ENCODE results near the gene SELENON.

The SELENON gene

DNA sequence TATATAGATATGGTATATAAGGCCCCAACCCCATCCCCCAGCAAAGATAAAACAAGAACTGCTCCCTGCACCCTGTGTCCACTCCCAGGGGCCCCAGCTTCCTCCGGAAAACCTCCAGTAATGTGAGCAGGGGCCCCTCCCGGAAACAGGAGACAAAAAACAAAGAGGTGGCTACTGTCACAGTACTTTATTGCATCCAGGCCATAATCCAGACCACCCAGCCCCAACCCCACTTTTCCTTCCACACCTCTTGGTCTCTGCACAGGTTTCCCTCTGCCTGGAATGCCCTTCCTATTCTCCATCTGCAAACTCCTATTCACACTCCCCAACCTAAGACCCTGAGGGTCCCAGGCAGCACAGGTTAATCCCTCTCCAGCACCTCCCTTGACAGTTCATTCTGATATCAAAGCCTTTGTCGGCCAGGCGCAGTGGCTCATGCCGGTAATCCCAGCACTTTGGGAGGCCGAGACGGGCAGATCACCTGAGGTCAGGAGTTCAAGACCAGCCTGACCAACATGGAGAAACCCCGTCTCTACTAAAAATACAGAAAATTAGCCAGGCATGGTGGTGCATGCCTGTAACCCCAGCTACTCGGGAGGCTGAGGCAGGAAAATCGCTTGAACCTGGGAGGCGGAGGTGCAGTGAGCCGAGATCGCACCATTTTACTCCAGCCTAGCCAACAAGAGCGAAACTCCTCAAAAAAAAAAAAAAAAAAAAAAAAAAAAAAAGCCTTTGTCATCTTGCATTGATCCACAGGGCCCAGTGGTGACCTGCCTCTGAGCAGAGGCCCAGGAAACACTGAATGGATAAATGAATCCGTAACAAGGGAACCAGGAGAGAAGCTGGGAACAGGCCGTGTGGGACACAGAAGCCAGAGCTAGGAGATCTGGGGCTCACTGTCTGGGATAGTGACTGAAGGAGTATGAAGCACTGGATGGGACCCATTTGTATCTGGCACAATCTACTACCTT is 61.6 kb downstream of the SELENON start:
- H3K4me3 ChIP-seq (ENCODE audit: low read depth, low read length): no peak overlapping the region
- peaks cover 4% of the 10 kb centered on the region for H3K36me3 ChIP-seq (replicated peaks)
- H3K27ac ChIP-seq: no peak overlapping the region
- H3K27me3 ChIP-seq (replicated peaks): no peaks in the 10 kb centered on the region
- in situ Hi-C loops (cut with HindIII; ENCODE audit: low pct_ligation_motif_present, low sequenced_read_pairs): no loop called here
- TF ChIP-seq, protein P1, sequence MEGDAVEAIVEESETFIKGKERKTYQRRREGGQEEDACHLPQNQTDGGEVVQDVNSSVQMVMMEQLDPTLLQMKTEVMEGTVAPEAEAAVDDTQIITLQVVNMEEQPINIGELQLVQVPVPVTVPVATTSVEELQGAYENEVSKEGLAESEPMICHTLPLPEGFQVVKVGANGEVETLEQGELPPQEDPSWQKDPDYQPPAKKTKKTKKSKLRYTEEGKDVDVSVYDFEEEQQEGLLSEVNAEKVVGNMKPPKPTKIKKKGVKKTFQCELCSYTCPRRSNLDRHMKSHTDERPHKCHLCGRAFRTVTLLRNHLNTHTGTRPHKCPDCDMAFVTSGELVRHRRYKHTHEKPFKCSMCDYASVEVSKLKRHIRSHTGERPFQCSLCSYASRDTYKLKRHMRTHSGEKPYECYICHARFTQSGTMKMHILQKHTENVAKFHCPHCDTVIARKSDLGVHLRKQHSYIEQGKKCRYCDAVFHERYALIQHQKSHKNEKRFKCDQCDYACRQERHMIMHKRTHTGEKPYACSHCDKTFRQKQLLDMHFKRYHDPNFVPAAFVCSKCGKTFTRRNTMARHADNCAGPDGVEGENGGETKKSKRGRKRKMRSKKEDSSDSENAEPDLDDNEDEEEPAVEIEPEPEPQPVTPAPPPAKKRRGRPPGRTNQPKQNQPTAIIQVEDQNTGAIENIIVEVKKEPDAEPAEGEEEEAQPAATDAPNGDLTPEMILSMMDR (IDR thresholded peaks at IDR 0.05; ENCODE audit: low read depth, low read length, missing control alignments): no peak
- no peak for DNase-seq

DNA sequence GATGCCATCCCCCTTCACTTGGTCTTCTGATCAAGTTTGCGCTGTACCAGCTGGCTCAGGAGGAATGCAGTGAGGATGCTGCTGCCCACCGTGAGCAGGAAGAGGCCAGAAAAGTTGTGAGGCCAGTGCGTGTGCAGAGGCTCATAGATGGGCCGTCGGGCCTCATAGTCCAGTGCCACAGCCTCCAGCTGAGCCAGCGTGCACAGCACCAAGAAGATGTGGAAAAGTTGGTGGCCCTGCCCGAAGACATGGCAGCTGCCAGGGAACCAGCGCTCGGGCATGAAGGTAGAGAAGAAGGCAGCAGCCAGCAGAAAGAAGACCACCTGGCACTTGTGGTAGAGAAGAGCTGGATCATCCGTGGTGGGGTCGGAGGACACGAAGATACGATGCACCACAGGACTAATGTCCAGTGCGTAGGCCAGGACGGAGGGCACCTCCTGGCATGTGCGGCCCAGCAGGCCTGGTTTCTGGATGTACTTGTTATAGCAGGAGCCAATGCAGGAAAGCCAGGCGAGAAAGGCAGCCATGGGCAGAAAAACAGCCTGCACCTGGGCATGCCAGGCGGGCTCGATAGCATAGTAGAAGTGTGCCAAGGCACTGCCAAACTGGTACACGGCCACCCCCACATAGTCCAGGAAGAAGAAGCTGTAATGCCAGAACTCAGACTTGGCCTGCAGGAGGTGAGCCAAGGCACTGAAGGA is 62.9 kb downstream of the SELENON start:
- Histone ChIP-seq H3K4me3 (ENCODE audit: low read depth, low read length) (no peak overlapping the region), H3K27ac (no peak overlapping the region), H3K27me3 (replicated peaks) (no peaks in the 10 kb centered on the region), H3K36me3 (replicated peaks) (peaks cover 4% of the 10 kb centered on the region)
- DNase-seq: no peak
- in situ Hi-C loops (cut with HindIII; ENCODE audit: low pct_ligation_motif_present, low sequenced_read_pairs): no loop called here
- TF ChIP-seq, protein P1 (IDR thresholded peaks at IDR 0.05; ENCODE audit: low read depth, low read length, missing control alignments): no peak

DNA sequence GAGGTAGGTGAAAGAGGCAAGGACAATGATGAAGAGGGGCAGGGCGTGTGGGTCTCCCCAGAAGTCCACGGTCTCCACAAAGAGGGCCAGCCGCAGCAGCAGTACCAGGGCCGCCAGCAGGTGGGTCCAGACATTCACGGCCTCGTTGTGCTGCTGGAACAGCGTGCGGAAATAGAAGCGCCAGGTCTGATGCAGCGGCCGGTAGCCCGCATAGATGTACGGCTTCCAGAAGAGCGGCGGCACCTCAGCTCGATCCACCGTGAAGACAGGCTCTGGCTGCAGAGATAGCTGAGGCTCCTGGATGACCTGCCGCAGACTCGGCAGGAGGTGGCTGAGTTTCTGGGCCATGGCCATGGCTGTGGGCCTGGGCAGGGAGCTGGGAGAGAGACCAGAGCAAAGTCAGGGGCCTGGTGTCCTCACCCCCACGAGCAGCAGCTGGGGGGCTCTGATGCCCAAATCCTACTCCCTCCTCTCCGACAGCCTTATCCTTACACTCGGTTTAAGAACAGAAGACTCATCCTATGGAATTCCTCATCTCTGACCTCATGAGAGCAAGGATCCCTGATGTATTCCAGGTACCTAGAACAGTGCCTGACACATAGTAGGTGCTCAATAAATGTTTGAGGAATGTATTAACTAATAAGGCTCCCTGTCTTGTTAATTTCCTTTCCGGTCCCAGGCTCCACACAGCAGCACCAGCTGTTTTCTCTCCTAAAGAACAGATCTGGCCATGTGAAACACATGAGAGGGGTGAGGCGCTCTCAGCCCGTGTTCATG is 63.7 kb downstream of the SELENON start:
- Histone ChIP-seq H3K27me3 (replicated peaks) (no peaks in the 10 kb centered on the region), H3K4me3 (ENCODE audit: low read depth, low read length) (no peak overlapping the region), H3K36me3 (replicated peaks) (peaks cover 4% of the 10 kb centered on the region), H3K27ac (no peak overlapping the region)
- no peak for DNase-seq
- in situ Hi-C loops (cut with HindIII; ENCODE audit: low pct_ligation_motif_present, low sequenced_read_pairs): no loop called here
- TF ChIP-seq, protein P1 (IDR thresholded peaks at IDR 0.05; ENCODE audit: low read depth, low read length, missing control alignments): no peak

DNA sequence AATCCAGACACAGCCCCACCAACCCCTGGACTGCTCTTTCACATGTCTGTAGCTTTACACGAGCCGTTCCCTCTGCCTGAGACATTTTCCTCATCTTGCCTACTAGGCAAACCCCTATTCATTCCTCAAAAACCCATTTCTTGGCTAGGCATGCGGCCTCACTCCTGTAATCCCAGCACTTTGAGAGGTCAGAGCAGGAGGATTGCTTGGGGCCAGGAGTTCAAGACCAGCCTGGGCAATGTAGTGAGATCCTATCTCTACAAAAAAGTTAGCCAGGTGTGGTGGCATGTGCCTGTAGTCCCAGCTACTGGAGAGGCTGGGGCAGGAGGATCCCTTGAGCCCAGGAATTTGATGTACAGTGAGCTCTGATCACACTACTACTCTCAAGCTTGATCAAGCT is 64.4 kb downstream of the SELENON start:
- DNase-seq: no peak
- in situ Hi-C loops (cut with HindIII; ENCODE audit: low pct_ligation_motif_present, low sequenced_read_pairs): no loop called here

DNA sequence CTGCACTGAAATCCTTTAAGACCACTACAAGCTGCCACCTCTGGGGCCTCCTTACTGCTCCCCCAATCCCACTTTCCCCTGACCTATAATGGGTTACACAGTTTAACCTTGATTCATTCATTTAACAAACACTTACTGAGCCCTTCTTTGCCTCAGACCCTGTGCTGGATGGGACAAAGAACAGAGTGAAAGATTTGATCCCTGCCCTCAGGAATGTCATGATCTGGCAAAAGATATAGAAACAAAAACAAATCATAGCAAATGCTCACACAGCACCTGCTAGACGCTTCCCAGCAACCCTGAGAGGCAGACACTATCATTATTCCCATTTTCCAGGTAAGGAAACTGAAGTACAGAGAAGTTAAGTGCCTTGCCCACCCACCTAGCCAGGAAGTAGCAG is 66.3 kb downstream of the SELENON start:
- no peak overlapping the region for H3K27ac ChIP-seq
- in situ Hi-C loops (cut with HindIII; ENCODE audit: low pct_ligation_motif_present, low sequenced_read_pairs): no loop called here

More for the DNA sequence above, 64.4 kb downstream of the SELENON start:
- TF ChIP-seq, protein P1 (IDR thresholded peaks at IDR 0.05; ENCODE audit: low read depth, low read length, missing control alignments): no peak
- no peak overlapping the region for H3K4me3 ChIP-seq (ENCODE audit: low read depth, low read length)
- H3K27me3 ChIP-seq (replicated peaks): no peaks in the 10 kb centered on the region
- peaks cover 4% of the 10 kb centered on the region for H3K36me3 ChIP-seq (replicated peaks)
- H3K27ac ChIP-seq: no peak overlapping the region

More for the DNA sequence above, 66.3 kb downstream of the SELENON start:
- no peak overlapping the region for H3K4me3 ChIP-seq (ENCODE audit: low read depth, low read length)
- no peak for DNase-seq
- TF ChIP-seq, protein P1 (IDR thresholded peaks at IDR 0.05; ENCODE audit: low read depth, low read length, missing control alignments): no peak
- peaks cover 12% of the 10 kb centered on the region for H3K36me3 ChIP-seq (replicated peaks)
- H3K27me3 ChIP-seq (replicated peaks): no peaks in the 10 kb centered on the region

Data from brain microvascular endothelial cell (primary cell).